Measurements from ENCODE around the gene MYH15.
"Not testable (repeated sequence)": the region's sequence is repeated elsewhere in the genome, so short reads cannot be mapped to it uniquely, and the experiment has no call there.

The MYH15 gene

DNA sequence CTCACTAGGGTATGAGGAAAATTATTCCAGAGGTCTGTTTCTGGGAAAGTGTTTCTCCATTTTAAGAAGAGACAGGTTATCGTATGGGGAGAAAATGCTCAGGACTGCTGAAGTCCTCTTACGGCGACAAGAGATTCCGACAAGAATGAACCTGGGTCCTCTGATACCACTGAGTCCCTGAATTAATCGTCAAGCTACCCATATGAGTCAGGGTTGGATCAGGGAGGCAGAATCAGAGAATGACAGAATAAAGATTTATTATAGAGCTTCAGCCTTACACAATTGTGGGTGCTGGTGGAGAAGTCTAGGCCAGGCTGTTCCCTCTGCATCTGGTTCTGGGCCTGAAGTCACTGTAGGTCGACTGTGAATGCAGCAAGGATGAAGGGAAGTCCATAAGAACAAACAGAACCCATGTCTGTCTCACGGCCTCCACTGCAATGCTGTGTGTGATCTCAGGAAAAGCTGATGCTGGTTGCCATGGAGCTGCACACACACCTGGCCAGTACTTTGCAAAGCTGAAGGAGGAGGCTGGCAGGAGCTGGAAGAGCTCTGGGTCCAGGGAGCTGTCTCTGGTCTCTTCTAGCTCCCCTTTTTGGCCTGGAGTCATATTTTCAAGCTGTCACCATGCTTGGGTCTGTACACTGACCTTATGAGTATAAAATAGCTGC is 130.1 kb downstream of the MYH15 start:
- Mint-ChIP-seq H3K4me1 (peaks cover 7% of the 10 kb centered on the region), H3K4me3 (no peak overlapping the region), H3K9me3 (no peaks in the 10 kb centered on the region), H3K36me3 (ENCODE audit: low read depth) (no peaks in the 10 kb centered on the region), H3K27me3 (ENCODE audit: low read depth, poor library complexity) (no peaks in the 10 kb centered on the region), H3K27ac (no peak overlapping the region)
- TF ChIP-seq, protein P1, sequence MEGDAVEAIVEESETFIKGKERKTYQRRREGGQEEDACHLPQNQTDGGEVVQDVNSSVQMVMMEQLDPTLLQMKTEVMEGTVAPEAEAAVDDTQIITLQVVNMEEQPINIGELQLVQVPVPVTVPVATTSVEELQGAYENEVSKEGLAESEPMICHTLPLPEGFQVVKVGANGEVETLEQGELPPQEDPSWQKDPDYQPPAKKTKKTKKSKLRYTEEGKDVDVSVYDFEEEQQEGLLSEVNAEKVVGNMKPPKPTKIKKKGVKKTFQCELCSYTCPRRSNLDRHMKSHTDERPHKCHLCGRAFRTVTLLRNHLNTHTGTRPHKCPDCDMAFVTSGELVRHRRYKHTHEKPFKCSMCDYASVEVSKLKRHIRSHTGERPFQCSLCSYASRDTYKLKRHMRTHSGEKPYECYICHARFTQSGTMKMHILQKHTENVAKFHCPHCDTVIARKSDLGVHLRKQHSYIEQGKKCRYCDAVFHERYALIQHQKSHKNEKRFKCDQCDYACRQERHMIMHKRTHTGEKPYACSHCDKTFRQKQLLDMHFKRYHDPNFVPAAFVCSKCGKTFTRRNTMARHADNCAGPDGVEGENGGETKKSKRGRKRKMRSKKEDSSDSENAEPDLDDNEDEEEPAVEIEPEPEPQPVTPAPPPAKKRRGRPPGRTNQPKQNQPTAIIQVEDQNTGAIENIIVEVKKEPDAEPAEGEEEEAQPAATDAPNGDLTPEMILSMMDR (IDR thresholded peaks at IDR 0.05): no peak
- no peak for DNase-seq

DNA sequence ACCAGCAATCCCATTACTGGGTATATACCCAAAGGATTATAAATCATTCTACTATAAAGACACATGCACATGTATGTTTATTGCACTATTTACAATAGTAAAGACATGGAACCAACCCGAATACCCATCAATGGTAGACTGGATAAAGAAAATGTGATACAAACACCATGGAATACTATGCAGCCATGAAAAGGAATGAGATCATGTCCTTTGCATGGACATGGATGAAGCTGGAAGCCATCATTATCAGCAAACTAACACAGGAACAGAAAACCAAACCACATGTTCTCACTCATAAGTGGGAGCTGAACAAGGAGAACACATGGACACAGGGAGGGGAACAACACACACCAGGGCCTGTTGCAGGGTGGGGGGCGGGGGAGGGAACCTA is 131.4 kb downstream of the MYH15 start:
- H3K27ac Mint-ChIP-seq; H3K27me3 Mint-ChIP-seq (ENCODE audit: low read depth, poor library complexity); H3K9me3 Mint-ChIP-seq; DNase-seq; H3K4me3 Mint-ChIP-seq; H3K36me3 Mint-ChIP-seq (ENCODE audit: low read depth); H3K4me1 Mint-ChIP-seq: not testable (repeated sequence)

DNA sequence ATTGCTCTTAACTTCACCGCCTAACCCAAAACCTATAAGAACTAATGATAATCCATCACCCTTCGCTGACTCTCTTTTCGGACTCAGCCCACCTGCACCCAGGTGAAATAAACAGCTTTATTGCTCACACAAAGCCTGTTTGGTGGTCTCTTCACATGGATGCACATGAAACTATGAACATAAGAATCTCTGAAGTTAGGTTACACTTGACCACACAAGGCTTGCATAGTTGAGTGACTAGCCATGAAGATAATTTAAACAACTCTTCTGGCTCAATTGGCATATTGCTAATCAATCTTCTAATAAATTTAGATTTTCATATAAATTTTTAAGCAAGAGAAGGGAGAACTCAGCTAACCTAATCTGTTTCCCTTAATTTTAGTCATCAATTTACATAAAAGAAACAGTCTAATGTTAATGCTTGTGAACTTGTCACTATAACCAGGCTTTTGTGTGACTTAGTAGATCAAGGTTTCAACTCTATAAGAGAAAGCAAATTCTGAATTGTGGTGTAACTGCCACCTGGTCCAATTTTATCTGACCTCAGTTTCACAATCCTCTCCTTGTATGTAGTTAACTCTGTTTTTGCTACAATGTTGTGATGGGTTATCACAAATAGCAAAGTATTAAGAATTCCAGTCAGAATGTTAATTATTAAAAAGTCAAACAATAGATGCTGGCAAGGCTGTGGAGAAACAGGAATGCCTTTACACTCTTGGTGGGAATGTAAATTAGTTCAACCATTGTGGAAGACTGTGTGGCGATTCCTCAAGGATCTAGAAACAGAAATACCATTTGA is 132.0 kb downstream of the MYH15 start:
- Mint-ChIP-seq H3K4me1 (no peaks in the 10 kb centered on the region), H3K4me3 (no peak overlapping the region), H3K27ac (no peak overlapping the region), H3K9me3 (no peaks in the 10 kb centered on the region), H3K27me3 (ENCODE audit: low read depth, poor library complexity) (no peaks in the 10 kb centered on the region), H3K36me3 (ENCODE audit: low read depth) (no peaks in the 10 kb centered on the region)
- no peak for DNase-seq
- TF ChIP-seq, protein P1 (IDR thresholded peaks at IDR 0.05): no peak

GRCh38 chr3:108377384-108377783 is 133.0 kb downstream of the MYH15 start:
- H3K9me3 Mint-ChIP-seq: peaks cover 4% of the 10 kb centered on the region

DNA sequence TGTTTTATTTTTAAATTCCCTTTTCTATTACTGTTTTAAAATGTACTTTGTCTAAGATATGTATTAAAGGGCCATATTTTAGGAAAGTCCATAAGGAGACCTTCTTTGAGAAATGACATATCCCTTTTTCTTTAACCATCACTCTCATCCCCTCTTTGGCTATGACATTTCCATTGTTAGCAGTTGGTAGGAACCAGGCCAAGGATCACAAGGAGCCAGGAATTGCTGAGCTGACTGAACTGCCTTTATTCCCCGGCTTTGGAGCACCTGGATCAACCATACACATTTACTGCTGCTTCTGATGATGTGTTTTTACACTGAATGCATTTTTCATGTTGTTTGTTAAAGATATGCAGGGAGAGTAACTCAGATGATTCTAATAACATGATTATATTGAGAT is 134.4 kb downstream of the MYH15 start:
- TF ChIP-seq, protein P1 (IDR thresholded peaks at IDR 0.05): no peak
- no peak for DNase-seq
- H3K27ac Mint-ChIP-seq: peak overlapping the region; percentile 73
- H3K27me3 Mint-ChIP-seq (ENCODE audit: low read depth, poor library complexity): no peaks in the 10 kb centered on the region
- H3K4me3 Mint-ChIP-seq: no peak overlapping the region
- no peaks in the 10 kb centered on the region for H3K36me3 Mint-ChIP-seq (ENCODE audit: low read depth)
- H3K4me1 Mint-ChIP-seq: no peaks in the 10 kb centered on the region
- H3K9me3 Mint-ChIP-seq: peaks cover 8% of the 10 kb centered on the region

More at GRCh38 chr3:108377384-108377783, 133.0 kb downstream of the MYH15 start:
- H3K36me3 Mint-ChIP-seq (ENCODE audit: low read depth): no peaks in the 10 kb centered on the region
- TF ChIP-seq, protein P1 (IDR thresholded peaks at IDR 0.05): no peak
- no peaks in the 10 kb centered on the region for H3K4me1 Mint-ChIP-seq
- H3K27me3 Mint-ChIP-seq (ENCODE audit: low read depth, poor library complexity): no peaks in the 10 kb centered on the region
- H3K4me3 Mint-ChIP-seq: no peak overlapping the region
- no peak for DNase-seq
- no peak overlapping the region for H3K27ac Mint-ChIP-seq

DNA sequence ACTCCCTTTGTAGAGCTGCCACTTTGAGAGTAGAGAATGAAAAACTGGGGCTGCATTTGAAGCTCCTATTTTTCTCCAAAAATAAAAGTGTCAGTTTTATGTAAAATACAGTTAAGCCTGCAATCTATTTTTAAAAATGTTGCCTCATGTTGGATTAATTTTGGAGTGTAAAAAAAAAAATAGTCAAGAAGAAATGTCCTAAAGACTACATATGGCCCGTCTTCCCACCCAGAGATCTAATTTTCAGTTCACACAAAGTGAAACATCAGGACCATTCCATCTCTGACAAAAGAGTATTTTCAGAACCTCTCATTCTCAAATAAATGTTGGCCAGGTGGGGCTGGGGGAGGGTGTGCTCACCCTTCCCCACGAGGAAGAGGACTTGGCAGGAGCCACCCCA is 151.4 kb downstream of the MYH15 start:
- H3K9me3 Mint-ChIP-seq: no peaks in the 10 kb centered on the region
- H3K4me1 Mint-ChIP-seq: no peaks in the 10 kb centered on the region
- no peak for DNase-seq
- no peaks in the 10 kb centered on the region for H3K27me3 Mint-ChIP-seq (ENCODE audit: low read depth, poor library complexity)
- no peak overlapping the region for H3K27ac Mint-ChIP-seq
- TF ChIP-seq, protein P1 (IDR thresholded peaks at IDR 0.05): no peak
- H3K36me3 Mint-ChIP-seq (ENCODE audit: low read depth): no peaks in the 10 kb centered on the region
- H3K4me3 Mint-ChIP-seq: no peak overlapping the region
